Activated CD4-positive, alpha-beta memory T cell treated with anti-CD3 and anti-CD28 coated beads for 36 hours (primary cell): ENCODE results near the gene GLP2R. TPM values are rescaled to one million over a fixed set of nuclear protein-coding genes. Genes with fewer than 3 reads are reported as not detected.

Experiments
- CTCF ChIA-PET: fragments of 350-600 bp; sonication (Branson Sonifier 250); formaldehyde crosslinking; loops from one replicate; lab custom pipeline; 2021; ENCODE audit warnings: antibody characterized with exemption, inconsistent platforms; lab: Charles Lee
- POLR2A ChIA-PET: fragments of 350-600 bp; sonication (Branson Sonifier 250); formaldehyde crosslinking; loops from one replicate; lab custom pipeline; 2021; ENCODE audit warnings: antibody characterized with exemption; lab: Charles Lee
- DNase-seq: peaks from one replicate; pipeline ENCODE4 v3.0.0-alpha.2; 2020
- H3K27ac Mint-ChIP-seq: one replicate; pipeline ENCODE4 v1.8.0; 2021; ENCODE audit warnings: mixed read lengths
- H3K27me3 Mint-ChIP-seq: one replicate; pipeline ENCODE4 v1.8.0; 2021; ENCODE audit warnings: mixed read lengths
- H3K36me3 Mint-ChIP-seq: one replicate; pipeline ENCODE4 v1.8.0; 2021; ENCODE audit warnings: mixed read lengths
- H3K4me1 Mint-ChIP-seq: one replicate; pipeline ENCODE4 v1.8.0; 2021; ENCODE audit warnings: low read depth, mixed read lengths
- H3K4me3 Mint-ChIP-seq: one replicate; pipeline ENCODE4 v1.8.0; 2021; ENCODE audit warnings: mild to moderate bottlenecking, mixed read lengths
- H3K9me3 Mint-ChIP-seq: one replicate; pipeline ENCODE4 v1.8.0; 2021; ENCODE audit warnings: mixed read lengths
- intact Hi-C: fragments of 100-400 bp; cut with micrococcal nuclease; formaldehyde crosslinking; loops from one replicate; pipeline ENCODE4 v1.15.1; 2023
- total RNA-seq, 2 experiments: library from RNA; stranded (reverse); gene quantifications; one replicate each; pipeline ENCODE4 v1.2.3, GENCODE V29; 2021

GLP2R gene
- total RNA-seq, 2 experiments from 2014 or later = not detected

GRCh38 chr17:9865586-9865985 is 39.9 kb downstream of the GLP2R start:
- intact Hi-C loops = no loop called here
- ChIA-PET CTCF (interaction anchor here (1.2 kb wide), 1 partner anchor 9 kb away, joined by 3 read pairs; no protein-coding TSS in a partner anchor), POLR2A (no interaction called here)
- no peaks in the 10 kb centered on the region for H3K4me1 Mint-ChIP-seq
- H3K27me3 Mint-ChIP-seq = peaks cover 5% of the 10 kb centered on the region
- H3K36me3 Mint-ChIP-seq = no peaks in the 10 kb centered on the region
- DNase-seq = no peak
- no peak overlapping the region for H3K27ac Mint-ChIP-seq
- H3K4me3 Mint-ChIP-seq = no peak overlapping the region
- no peaks in the 10 kb centered on the region for H3K9me3 Mint-ChIP-seq

- ChIA-PET POLR2A (no interaction called here), CTCF (no interaction called here)
- no peak for DNase-seq
- H3K9me3 Mint-ChIP-seq = no peaks in the 10 kb centered on the region
- no peak overlapping the region for H3K4me3 Mint-ChIP-seq
- no peaks in the 10 kb centered on the region for H3K4me1 Mint-ChIP-seq
- intact Hi-C loops = no loop called here
- H3K36me3 Mint-ChIP-seq = no peaks in the 10 kb centered on the region
- H3K27ac Mint-ChIP-seq = no peak overlapping the region
- peaks cover 7% of the 10 kb centered on the region for H3K27me3 Mint-ChIP-seq
Measured at GRCh38 chr17:9868552-9868951, 42.8 kb downstream of the GLP2R start.

DNA sequence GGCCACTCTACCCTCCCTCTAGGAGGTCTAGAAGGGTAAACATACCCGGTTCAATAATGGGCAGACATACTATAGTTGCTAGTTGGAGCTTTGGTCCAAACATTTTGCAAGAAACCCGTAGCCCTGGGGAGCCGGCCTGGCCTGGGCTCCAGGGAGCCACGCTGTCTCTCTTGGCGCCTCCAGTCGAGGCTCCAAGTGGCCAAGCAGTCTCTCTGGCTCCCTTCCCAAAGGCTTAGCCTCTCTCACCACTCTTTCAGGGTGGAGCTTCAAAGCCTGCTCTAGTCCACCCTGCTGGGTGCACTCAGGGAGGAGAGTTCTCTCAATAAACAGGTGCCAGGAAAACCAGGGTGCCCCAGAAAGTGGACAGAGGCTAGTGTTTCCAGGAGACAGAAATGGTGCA is 47.1 kb downstream of the GLP2R start:
- Mint-ChIP-seq H3K36me3 (no peaks in the 10 kb centered on the region), H3K4me1 (no peaks in the 10 kb centered on the region), H3K9me3 (no peaks in the 10 kb centered on the region), H3K27me3 (peaks cover 12% of the 10 kb centered on the region), H3K4me3 (no peak overlapping the region), H3K27ac (no peak overlapping the region)
- ChIA-PET POLR2A (no interaction called here), CTCF (no interaction called here)
- intact Hi-C loops = no loop called here
- DNase-seq = no peak

DNA sequence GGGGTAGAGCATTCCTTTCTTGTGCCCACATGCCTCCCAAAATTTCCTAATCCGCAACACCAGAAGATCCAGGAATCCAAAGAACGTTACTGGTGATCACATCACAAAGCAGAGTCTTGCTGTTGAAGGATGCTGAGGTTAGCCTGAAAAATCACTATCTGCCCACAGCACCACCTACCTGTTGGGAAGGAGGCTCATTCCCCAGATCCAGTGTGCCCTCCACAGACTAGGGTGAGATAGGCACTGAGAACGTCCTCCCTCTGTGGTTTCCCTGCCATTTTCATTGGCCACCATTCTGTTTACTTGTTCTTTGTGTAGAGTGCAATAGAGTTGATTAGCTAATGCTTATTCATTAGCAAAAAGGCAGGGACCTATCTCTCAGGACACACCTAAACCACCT is 49.0 kb downstream of the GLP2R start:
- H3K9me3 Mint-ChIP-seq = no peaks in the 10 kb centered on the region
- H3K36me3 Mint-ChIP-seq = no peaks in the 10 kb centered on the region
- H3K4me1 Mint-ChIP-seq = no peaks in the 10 kb centered on the region
- intact Hi-C loops = no loop called here
- no peak for DNase-seq
- no peak overlapping the region for H3K27ac Mint-ChIP-seq
- CTCF ChIA-PET = no interaction called here
- POLR2A ChIA-PET = no interaction called here
- no peak overlapping the region for H3K4me3 Mint-ChIP-seq
- H3K27me3 Mint-ChIP-seq = peaks cover 9% of the 10 kb centered on the region

GRCh38 chr17:9875441-9875840 is 49.7 kb downstream of the GLP2R start:
- H3K9me3 Mint-ChIP-seq = no peaks in the 10 kb centered on the region
- no peak overlapping the region for H3K27ac Mint-ChIP-seq
- ChIA-PET CTCF (no interaction called here), POLR2A (no interaction called here)
- peaks cover 9% of the 10 kb centered on the region for H3K27me3 Mint-ChIP-seq
- H3K36me3 Mint-ChIP-seq = no peaks in the 10 kb centered on the region
- H3K4me1 Mint-ChIP-seq = no peaks in the 10 kb centered on the region
- no peak overlapping the region for H3K4me3 Mint-ChIP-seq
- intact Hi-C loops = no loop called here
- no peak for DNase-seq

- POLR2A ChIA-PET = no interaction called here
Measured at GRCh38 chr17:9878356-9878755, 52.6 kb downstream of the GLP2R start.

DNA sequence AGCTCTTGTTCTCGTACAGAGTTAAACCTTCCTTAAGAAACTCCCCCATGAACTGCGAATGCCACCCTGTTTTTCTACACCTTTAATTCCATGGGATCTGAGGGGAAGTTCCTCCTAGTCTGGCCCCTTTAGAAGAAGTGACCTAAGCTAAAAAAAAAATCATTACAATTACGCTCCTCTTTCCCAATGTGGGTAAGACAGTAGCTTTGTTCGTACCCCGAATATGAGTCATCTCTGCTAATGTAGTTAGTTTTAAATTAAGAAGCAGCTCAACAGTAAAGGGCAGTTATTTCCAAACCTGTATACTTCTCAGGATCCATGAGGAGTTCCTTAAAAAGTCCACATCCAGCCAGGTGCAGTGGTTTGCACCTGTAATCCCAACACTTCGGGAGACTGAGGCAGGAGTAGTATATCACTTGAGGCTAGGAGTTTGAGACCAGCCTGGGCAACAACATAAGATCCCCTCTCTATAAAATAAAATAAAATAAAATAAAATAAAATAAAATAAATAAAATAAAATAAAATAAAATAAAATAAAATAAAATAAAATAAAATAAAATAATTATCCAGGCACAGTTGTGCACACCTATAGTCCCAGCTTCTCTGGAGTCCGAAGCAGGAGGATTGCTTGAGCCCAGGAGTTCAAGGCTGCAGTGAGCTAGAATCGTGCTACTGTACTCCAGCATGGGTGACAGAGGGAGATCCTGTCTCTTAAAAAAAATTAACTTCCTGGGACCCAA is 53.2 kb downstream of the GLP2R start:
- H3K27ac Mint-ChIP-seq = no peak overlapping the region
- H3K4me3 Mint-ChIP-seq = no peak overlapping the region
- DNase-seq = no peak
- H3K9me3 Mint-ChIP-seq = peaks cover 20% of the 10 kb centered on the region
- CTCF ChIA-PET = no interaction called here
- peaks cover 2% of the 10 kb centered on the region for H3K36me3 Mint-ChIP-seq
- H3K27me3 Mint-ChIP-seq = peaks cover 5% of the 10 kb centered on the region
- POLR2A ChIA-PET = no interaction called here
- intact Hi-C loops = no loop called here
- H3K4me1 Mint-ChIP-seq = no peaks in the 10 kb centered on the region

More at GRCh38 chr17:9878356-9878755, 52.6 kb downstream of the GLP2R start:
- H3K27ac Mint-ChIP-seq = no peak overlapping the region
- no peak for DNase-seq
- H3K4me1 Mint-ChIP-seq = no peaks in the 10 kb centered on the region
- H3K27me3 Mint-ChIP-seq = peaks cover 5% of the 10 kb centered on the region
- intact Hi-C loops = no loop called here
- no peak overlapping the region for H3K4me3 Mint-ChIP-seq
- CTCF ChIA-PET = no interaction called here
- peaks cover 2% of the 10 kb centered on the region for H3K36me3 Mint-ChIP-seq
- peaks cover 16% of the 10 kb centered on the region for H3K9me3 Mint-ChIP-seq

- no peak overlapping the region for H3K4me3 Mint-ChIP-seq
- H3K27me3 Mint-ChIP-seq = peaks cover 5% of the 10 kb centered on the region
- peaks cover 22% of the 10 kb centered on the region for H3K9me3 Mint-ChIP-seq
- ChIA-PET POLR2A (no interaction called here), CTCF (no interaction called here)
- DNase-seq = no peak
- H3K27ac Mint-ChIP-seq = no peak overlapping the region
- H3K4me1 Mint-ChIP-seq = no peaks in the 10 kb centered on the region
- intact Hi-C loops = no loop called here
- H3K36me3 Mint-ChIP-seq = peaks cover 2% of the 10 kb centered on the region
Measured at GRCh38 chr17:9880582-9880999, 54.9 kb downstream of the GLP2R start.

DNA sequence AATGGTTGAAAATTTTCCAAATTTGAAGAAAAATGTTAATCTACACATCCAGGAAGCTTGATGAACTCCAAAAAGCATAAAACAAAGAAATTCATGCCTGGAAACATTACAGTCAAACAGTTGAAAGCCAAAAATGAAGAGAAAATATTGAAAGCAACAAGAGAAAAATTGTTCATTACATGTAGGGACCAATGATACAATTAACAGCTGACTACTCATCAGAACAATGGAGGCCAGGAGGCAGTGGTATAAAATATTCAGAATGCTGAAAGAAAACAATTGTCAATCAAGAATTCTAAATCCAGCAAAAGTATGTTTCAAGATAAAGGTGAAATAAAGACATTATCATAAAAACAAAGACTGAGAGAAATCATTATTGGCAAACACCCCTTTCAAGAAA is 57.7 kb downstream of the GLP2R start:
- intact Hi-C loops = no loop called here
- H3K4me3 Mint-ChIP-seq = no peak overlapping the region
- no peaks in the 10 kb centered on the region for H3K27me3 Mint-ChIP-seq
- ChIA-PET POLR2A (no interaction called here), CTCF (no interaction called here)
- H3K9me3 Mint-ChIP-seq = peaks cover 22% of the 10 kb centered on the region
- H3K36me3 Mint-ChIP-seq = peaks cover 2% of the 10 kb centered on the region
- H3K4me1 Mint-ChIP-seq = no peaks in the 10 kb centered on the region
- DNase-seq = no peak
- no peak overlapping the region for H3K27ac Mint-ChIP-seq

- Mint-ChIP-seq H3K27me3 (peaks cover 3% of the 10 kb centered on the region), H3K4me3 (no peak overlapping the region), H3K27ac (no peak overlapping the region), H3K9me3 (peaks cover 20% of the 10 kb centered on the region), H3K36me3 (no peaks in the 10 kb centered on the region), H3K4me1 (no peaks in the 10 kb centered on the region)
- no peak for DNase-seq
- intact Hi-C loops = no loop called here
- ChIA-PET CTCF (no interaction called here), POLR2A (no interaction called here)
Measured at GRCh38 chr17:9886141-9886930, 60.6 kb downstream of the GLP2R start.

DNA sequence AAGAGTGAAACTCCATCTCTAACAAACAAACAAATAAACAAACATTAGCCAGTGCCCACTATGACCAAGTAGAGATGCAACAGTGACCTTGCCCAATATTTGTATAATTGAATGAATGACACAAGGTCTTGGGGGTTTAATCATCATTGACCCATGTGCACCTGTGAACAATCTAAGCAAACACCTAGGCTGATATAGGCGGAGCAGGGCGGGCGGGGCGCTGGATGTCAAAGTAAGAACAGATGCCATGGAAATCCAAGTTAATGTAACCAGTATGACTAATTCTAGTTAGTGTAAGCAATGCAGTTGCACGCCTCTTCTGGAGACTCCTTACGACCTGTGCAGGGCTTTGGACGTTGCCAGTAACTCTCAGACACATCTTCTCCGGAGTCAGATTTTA is 61.8 kb downstream of the GLP2R start:
- no peak overlapping the region for H3K27ac Mint-ChIP-seq
- peaks cover 3% of the 10 kb centered on the region for H3K27me3 Mint-ChIP-seq
- CTCF ChIA-PET = no interaction called here
- no peaks in the 10 kb centered on the region for H3K4me1 Mint-ChIP-seq
- H3K36me3 Mint-ChIP-seq = no peaks in the 10 kb centered on the region
- H3K9me3 Mint-ChIP-seq = peaks cover 14% of the 10 kb centered on the region
- no peak for DNase-seq
- no peak overlapping the region for H3K4me3 Mint-ChIP-seq
- POLR2A ChIA-PET = no interaction called here
- intact Hi-C loops = no loop called here

DNA sequence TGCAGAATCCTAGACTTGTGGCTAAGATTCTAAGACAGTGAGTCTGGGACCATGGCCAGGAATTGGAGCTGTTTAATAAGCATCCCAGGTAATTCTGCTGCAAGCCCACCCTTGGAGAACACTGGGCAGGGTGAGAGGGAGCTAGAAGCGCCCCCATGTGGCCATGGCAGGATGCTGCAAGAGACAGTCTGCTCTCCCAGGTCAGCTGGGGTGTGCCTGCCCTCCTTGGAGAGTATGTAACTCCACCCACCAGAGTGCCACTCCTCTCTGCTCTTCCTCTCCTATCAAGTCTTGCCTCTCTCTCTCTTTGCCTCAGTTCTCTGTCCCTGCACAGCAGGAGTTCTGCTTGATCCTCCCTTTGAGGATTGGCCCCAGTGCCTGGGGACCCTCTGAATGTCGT is 64.4 kb downstream of the GLP2R start:
- CTCF ChIA-PET = interaction anchor here (1.1 kb wide), 2 partner anchors 13 to 313 kb away, joined by 3 read pairs; no protein-coding TSS in a partner anchor
- H3K9me3 Mint-ChIP-seq = no peaks in the 10 kb centered on the region
- intact Hi-C loops = no loop called here

More for the DNA sequence above, 64.4 kb downstream of the GLP2R start:
- POLR2A ChIA-PET = no interaction called here
- H3K4me3 Mint-ChIP-seq = no peak overlapping the region
- peak; percentile 30 for DNase-seq
- no peaks in the 10 kb centered on the region for H3K36me3 Mint-ChIP-seq
- H3K27ac Mint-ChIP-seq = no peak overlapping the region
- no peaks in the 10 kb centered on the region for H3K4me1 Mint-ChIP-seq
- peaks cover 10% of the 10 kb centered on the region for H3K27me3 Mint-ChIP-seq
